HL-60 (cell line): ENCODE data around the gene FOXO4.

ENCODE experiments used
- GABPA ChIP-seq: IDR thresholded peaks from 2 replicates; pipeline ENCODE4 v1.6.1; 2012; ENCODE audit warnings: low read depth
- POLR2AphosphoS5 ChIP-seq: IDR thresholded peaks from 2 replicates; pipeline ENCODE4 v1.6.1; 2012; ENCODE audit warnings: low read depth
- SPI1 ChIP-seq: IDR thresholded peaks from 2 replicates; pipeline ENCODE4 v1.6.1; 2012; ENCODE audit warnings: low read depth, mild to moderate bottlenecking, borderline replicate concordance
- TF ChIP-seq, protein P1 (sequence below): IDR thresholded peaks from one replicate; pipeline ENCODE4 v1.5.1; 2011; ENCODE audit warnings: low read length, control low read depth, inconsistent platforms; ENCODE audit not compliant: insufficient read depth
- TF ChIP-seq, protein P2 (sequence below): IDR thresholded peaks from 2 replicates; pipeline ENCODE4 v1.6.1; 2012; ENCODE audit warnings: low read depth; ENCODE audit not compliant: insufficient replicate concordance

DNA sequence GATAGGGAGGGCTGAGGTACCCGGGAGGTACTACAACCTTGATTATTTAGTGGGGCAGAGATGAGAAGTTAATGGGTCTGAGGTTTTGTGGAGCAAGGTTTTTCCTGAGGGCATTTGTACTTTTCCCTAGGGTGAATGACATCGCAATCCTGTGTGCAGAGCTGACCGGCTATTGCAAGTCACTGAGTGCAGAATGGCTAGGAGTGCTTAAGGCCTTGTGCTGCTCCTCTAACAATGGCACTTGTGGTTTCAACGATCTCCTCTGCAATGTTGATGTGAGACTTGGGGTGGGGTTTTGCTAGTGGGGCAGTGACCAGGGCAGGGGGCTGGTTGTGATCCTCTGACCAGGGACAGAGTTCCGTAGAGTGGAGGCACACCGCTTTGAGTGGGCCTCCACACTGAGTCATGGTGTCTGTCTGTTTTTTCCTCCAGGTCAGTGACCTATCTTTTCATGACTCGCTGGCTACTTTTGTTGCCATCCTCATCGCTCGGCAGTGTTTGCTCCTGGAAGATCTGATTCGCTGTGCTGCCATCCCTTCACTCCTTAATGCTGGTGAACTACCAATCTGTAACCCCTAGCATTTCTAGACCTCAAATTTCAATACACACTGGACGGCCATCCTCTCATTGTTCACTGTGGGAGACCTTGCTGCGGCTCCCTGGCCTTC is 32.6 kb downstream of the FOXO4 start:
- TF ChIP-seq POLR2AphosphoS5 (no peak), SPI1 (no peak), GABPA (no peak)
- TF ChIP-seq, protein P1, sequence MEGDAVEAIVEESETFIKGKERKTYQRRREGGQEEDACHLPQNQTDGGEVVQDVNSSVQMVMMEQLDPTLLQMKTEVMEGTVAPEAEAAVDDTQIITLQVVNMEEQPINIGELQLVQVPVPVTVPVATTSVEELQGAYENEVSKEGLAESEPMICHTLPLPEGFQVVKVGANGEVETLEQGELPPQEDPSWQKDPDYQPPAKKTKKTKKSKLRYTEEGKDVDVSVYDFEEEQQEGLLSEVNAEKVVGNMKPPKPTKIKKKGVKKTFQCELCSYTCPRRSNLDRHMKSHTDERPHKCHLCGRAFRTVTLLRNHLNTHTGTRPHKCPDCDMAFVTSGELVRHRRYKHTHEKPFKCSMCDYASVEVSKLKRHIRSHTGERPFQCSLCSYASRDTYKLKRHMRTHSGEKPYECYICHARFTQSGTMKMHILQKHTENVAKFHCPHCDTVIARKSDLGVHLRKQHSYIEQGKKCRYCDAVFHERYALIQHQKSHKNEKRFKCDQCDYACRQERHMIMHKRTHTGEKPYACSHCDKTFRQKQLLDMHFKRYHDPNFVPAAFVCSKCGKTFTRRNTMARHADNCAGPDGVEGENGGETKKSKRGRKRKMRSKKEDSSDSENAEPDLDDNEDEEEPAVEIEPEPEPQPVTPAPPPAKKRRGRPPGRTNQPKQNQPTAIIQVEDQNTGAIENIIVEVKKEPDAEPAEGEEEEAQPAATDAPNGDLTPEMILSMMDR = no peak
- TF ChIP-seq, protein P2, sequence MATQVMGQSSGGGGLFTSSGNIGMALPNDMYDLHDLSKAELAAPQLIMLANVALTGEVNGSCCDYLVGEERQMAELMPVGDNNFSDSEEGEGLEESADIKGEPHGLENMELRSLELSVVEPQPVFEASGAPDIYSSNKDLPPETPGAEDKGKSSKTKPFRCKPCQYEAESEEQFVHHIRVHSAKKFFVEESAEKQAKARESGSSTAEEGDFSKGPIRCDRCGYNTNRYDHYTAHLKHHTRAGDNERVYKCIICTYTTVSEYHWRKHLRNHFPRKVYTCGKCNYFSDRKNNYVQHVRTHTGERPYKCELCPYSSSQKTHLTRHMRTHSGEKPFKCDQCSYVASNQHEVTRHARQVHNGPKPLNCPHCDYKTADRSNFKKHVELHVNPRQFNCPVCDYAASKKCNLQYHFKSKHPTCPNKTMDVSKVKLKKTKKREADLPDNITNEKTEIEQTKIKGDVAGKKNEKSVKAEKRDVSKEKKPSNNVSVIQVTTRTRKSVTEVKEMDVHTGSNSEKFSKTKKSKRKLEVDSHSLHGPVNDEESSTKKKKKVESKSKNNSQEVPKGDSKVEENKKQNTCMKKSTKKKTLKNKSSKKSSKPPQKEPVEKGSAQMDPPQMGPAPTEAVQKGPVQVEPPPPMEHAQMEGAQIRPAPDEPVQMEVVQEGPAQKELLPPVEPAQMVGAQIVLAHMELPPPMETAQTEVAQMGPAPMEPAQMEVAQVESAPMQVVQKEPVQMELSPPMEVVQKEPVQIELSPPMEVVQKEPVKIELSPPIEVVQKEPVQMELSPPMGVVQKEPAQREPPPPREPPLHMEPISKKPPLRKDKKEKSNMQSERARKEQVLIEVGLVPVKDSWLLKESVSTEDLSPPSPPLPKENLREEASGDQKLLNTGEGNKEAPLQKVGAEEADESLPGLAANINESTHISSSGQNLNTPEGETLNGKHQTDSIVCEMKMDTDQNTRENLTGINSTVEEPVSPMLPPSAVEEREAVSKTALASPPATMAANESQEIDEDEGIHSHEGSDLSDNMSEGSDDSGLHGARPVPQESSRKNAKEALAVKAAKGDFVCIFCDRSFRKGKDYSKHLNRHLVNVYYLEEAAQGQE = no peak
